Bronchial epithelial cell (primary cell): ENCODE measurements around the gene SLC66A2. TPM values are rescaled to one million over a fixed set of nuclear protein-coding genes. Genes with fewer than 3 reads are reported as not detected.

Source experiments
- DNase-seq: peaks from one replicate; pipeline ENCODE4 v3.0.0-alpha.2; 2010; ENCODE audit warnings: low read depth
- FAIRE-seq: peaks from 2 replicates; lab custom pipeline; 2011; peaks lifted over from hg19 to GRCh38; lab: Jason Lieb, UNC
- H3K27me3 ChIP-seq: 2 replicates; pipeline ENCODE4 v1.5.1; 2011; ENCODE audit warnings: low read length; ENCODE audit not compliant: control insufficient read depth, insufficient read depth
- H3K36me3 ChIP-seq: 2 replicates; pipeline ENCODE4 v1.5.1; 2011; ENCODE audit warnings: low read length; ENCODE audit not compliant: control insufficient read depth, insufficient read depth
- H3K4me3 ChIP-seq: 2 replicates; pipeline ENCODE4 v1.5.1; 2011; ENCODE audit warnings: mild to moderate bottlenecking, low read depth, low read length, control low read depth
- total RNA-seq: library from RNA; depleted of rRNA; stranded (reverse); fragments of >200 nt; gene quantifications from 2 replicates; pipeline ENCODE4 v1.2.1, GENCODE V29; 2014
- TF ChIP-seq, protein P1 (sequence below): IDR thresholded peaks from 2 replicates; pipeline ENCODE4 v1.5.1; 2011; ENCODE audit warnings: mild to moderate bottlenecking, moderate library complexity, low read length, control low read depth, inconsistent platforms; ENCODE audit not compliant: insufficient read depth, severe bottlenecking

SLC66A2 gene
- total RNA-seq, 1 donor from 2014 or later: 60.6 TPM

DNA sequence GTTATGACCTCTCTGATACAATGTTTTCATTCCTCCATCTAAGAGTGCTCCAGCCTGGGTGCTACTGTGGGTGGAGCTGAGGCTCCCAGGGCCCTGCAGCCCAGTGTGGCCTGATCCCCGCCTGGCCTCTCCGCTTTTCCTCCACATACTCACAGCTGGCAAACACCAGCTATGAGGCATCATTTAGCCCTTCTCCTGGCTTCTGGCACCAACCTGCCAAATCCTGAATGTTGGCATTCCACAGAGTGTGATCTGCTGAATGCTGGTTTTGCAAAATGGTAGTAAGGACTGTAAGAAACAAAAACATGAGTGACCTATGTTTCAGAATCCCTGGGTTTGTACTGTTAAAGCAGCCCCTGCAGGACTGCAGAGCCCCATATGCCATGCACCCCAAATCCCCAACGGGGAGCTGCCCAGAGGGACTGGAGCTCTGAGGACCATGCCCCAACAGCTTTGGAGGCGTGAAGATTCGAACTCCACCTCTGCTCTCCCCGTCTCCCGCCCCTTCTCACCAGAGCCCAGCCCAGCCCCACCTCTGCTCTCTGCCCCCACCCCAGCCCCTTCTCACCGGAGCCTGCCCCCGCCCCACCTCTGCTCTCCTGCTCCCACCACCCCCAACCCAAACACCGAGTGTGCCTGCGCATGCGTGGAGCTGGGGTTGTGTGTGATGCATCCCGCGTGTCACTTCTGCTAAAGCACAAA, 4.2 kb downstream of the SLC66A2 start:
- FAIRE-seq (no peak), DNase-seq (peak; percentile 61)

DNA sequence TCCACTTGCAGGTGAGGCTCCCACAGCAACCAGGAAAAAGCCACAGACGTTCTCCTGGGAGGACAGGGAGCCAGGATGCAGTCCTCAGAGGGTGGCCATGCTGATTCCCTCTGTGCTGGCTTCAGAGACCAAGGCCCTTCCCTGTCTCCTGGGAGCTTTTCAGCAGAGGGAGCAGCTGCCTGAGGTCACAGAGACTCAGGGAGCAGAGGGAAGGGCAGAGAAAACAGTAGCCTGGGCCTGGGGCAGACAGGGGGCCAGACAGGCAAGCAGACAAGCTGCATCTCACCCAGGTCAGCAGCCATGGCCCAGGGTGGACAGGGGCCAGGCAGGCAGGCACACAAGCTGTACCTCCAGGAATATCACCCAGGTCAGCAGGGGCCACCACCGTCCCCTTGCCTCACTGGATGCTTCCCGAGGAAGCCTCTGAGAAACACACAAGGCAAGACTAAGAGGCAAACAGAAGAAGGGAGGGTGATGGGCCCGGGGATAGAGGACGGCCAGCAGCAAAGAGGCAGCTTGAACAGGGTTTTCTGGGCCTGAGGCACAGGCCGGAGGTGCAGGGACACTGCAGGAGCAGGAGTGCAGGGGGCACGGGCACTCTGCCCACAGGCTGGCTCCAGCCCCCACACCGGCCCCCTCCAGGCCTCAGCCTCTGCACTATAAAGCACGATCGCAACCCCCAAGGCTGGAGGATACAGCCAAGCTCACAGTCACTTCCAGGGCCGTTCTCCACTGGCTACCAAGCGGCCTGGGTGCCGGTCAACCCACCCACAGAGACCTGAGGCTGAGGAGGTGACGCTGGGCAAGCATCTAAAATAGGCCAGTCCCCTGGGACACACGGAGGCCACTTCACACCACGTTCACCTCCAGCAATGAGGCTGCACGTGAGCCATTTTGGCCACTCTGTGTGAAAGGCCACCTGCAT, 6.1 kb downstream of the SLC66A2 start:
- FAIRE-seq: no peak
- Histone ChIP-seq H3K36me3 (peaks cover 19% of the 10 kb centered on the region), H3K27me3 (no peaks in the 10 kb centered on the region), H3K4me3 (no peak overlapping the region)
- TF ChIP-seq, protein P1, sequence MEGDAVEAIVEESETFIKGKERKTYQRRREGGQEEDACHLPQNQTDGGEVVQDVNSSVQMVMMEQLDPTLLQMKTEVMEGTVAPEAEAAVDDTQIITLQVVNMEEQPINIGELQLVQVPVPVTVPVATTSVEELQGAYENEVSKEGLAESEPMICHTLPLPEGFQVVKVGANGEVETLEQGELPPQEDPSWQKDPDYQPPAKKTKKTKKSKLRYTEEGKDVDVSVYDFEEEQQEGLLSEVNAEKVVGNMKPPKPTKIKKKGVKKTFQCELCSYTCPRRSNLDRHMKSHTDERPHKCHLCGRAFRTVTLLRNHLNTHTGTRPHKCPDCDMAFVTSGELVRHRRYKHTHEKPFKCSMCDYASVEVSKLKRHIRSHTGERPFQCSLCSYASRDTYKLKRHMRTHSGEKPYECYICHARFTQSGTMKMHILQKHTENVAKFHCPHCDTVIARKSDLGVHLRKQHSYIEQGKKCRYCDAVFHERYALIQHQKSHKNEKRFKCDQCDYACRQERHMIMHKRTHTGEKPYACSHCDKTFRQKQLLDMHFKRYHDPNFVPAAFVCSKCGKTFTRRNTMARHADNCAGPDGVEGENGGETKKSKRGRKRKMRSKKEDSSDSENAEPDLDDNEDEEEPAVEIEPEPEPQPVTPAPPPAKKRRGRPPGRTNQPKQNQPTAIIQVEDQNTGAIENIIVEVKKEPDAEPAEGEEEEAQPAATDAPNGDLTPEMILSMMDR: no peak
- DNase-seq: no peak

More for the DNA sequence above, 4.2 kb downstream of the SLC66A2 start:
- TF ChIP-seq, protein P1: no peak
- Histone ChIP-seq H3K27me3 (no peaks in the 10 kb centered on the region), H3K36me3 (peaks cover 11% of the 10 kb centered on the region), H3K4me3 (no peak overlapping the region)

DNA sequence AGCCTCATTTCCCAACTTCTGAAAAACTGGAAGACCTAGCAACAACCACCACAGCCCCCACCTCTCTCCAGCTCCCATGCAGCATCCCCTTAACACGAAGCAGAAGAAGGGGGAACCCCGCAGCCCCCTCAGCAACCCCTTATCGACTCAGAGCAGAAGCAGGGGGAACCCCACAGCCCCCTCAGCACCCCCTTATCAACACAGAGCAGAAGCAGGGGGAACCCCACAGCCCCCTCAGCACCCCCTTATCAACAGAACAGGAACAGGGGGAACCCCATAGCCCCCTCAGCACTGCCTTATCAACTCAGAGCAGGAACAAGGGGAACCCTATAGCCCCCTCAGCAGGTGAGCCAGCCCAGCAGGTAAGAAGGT, 6.7 kb downstream of the SLC66A2 start:
- Histone ChIP-seq H3K36me3 (peaks cover 19% of the 10 kb centered on the region), H3K4me3 (no peak overlapping the region), H3K27me3 (no peaks in the 10 kb centered on the region)
- no peak for DNase-seq
- FAIRE-seq: no peak
- TF ChIP-seq, protein P1: no peak

DNA sequence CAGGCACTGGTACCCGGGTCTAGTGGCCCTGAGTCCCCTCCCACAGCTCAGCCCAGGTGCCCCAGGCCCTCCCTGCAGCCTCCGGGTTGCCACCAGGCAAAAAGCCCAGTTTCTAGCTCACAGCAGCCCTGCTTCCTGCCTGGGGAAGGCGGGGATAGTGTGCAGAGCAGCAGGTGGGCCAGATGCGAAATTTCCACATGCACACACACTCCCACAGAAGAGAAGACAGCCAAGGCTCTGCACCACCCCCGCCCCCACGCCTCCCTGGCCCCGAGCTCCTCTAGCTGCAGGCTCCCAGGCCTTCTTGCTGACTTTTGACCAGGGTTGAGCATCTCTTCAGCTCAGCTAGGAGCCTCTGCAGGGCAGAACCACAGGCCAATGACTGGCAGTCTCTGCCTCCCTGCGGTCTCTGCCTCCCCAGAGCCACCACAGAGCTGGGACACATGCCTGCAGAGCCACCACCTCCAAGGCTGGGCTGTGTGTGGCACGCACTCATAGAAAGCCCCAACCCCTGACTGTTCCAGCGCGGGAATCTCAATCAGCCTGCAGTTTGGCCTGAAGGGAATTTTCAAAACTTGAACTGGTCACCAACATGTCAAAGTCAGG, 7.2 kb downstream of the SLC66A2 start:
- Histone ChIP-seq H3K4me3 (no peak overlapping the region), H3K27me3 (no peaks in the 10 kb centered on the region), H3K36me3 (peaks cover 17% of the 10 kb centered on the region)
- TF ChIP-seq, protein P1: no peak
- DNase-seq: no peak
- no peak for FAIRE-seq

DNA sequence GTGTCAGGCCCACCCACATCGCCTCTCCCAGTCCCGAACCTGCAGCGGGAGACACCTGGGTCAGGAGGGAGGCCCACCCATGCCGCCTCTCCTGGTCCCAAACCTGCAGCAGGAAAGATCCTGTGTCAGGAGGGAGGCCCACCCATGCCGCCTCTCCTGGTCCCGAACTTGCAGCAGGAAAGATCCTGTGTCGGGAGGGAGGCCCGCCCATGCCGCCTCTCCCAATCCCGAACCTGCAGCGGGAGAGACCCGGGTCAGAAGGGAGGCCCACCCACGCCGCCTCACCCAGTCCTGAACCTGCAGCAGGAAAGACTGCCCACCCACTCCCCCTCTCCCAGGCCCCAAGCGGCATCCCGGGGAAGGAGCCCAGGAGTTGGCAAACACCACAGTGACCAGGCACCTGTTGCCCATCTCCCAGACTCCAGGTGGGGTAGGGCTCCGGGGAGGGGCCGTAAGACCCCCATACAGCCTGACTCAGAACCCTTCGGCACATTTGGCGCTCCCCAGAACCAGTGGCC, 7.8 kb downstream of the SLC66A2 start:
- H3K27me3 ChIP-seq: no peaks in the 10 kb centered on the region
- no peak overlapping the region for H3K4me3 ChIP-seq
- H3K36me3 ChIP-seq: peaks cover 12% of the 10 kb centered on the region
- TF ChIP-seq, protein P1: no peak
- DNase-seq: no peak
- no peak for FAIRE-seq
